ENCODE results near the gene PAXX. TPM values are rescaled to one million over a fixed set of nuclear protein-coding genes. Genes with fewer than 3 reads are reported as not detected.

Gene PAXX
- total RNA-seq, 1 experiment from 2014 or later = 32.0 TPM

GRCh38 chr9:136980669-136981478, 11.3 kb upstream of the PAXX start:
- no peak for DNase-seq (ENCODE audit: low spot score)

DNA sequence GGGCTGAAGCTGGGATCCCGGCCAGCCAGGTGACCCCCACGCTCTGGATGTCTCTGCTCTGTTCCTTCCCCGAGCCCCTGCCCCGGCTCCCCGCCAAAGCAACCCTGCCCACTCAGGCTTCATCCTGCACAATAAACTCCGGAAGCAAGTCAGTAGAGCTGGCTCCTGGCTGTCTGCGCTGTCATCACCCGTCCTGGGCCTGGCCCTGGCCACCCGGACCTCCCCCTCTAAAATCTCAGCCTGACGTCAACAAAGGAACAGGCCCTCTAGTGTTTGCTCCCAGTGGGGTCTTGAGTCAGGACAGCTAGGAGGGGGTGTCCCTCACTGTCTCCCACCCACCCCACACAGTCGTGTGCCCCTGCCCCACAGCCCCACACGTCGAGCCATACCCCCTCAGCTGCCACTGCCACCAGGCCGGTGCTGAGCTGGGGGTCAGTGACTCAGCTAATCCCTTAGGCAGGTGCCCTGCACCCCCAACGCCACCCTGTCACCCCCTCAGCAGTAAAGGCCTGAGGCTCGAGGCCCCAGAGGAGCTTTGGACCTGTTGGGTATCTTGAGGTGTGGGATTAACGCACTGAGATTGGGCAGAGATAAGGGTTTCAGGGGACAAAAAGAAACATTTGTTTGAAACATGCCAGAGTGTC, 10.5 kb upstream of the PAXX start:
- DNase-seq (ENCODE audit: low spot score) = no peak

DNA sequence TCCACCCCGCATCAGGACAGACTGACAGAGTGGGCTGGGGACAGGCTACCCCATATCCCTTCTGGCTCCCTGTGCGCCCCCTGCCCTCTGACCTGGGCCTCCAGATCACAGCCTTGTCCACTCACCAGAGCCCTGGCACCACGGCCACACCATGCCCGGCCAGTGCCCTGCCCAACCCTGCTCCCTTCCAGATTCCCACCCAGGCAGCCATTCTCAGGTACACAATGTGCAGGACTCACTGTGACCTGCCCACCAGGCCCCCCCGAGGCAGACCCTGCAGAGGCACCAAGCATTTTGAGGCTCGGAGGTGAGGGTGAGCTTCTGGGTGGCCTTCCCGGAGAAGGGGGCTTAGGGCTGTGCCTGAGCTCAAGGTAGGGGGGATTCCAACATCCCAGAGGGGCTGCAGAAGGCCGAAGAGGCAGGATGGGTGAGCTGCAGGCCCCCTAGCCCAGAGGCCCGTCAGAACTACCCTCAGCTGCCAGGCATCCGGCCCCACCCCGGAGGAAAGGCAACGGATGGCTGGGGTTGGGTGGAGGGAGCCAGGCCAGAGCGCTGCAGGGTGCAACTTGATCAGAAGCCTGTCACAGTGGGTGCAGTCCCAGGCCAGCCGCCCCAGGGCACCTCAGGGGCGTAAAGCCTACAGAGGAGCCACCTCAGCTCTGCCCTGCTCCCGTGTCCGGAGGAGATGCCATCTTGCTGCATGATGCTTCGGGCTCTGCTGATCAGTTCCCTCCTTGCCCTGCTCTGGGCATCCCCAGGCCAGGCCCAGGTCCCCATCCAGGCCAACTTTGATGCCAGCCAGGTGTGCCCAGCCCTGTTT, 9.8 kb upstream of the PAXX start, which contains the start of gene LCNL1:
Gene LCNL1, plus strand, starts transcription at position 762 of the 820 bp plus-strand sequence. CDS start 594 bp downstream, outside the sequence.
- no peak for DNase-seq (ENCODE audit: low spot score)

GRCh38 chr9:136983167-136983566, 9.1 kb upstream of the PAXX start:
- DNase-seq (ENCODE audit: low spot score) = no peak

DNA sequence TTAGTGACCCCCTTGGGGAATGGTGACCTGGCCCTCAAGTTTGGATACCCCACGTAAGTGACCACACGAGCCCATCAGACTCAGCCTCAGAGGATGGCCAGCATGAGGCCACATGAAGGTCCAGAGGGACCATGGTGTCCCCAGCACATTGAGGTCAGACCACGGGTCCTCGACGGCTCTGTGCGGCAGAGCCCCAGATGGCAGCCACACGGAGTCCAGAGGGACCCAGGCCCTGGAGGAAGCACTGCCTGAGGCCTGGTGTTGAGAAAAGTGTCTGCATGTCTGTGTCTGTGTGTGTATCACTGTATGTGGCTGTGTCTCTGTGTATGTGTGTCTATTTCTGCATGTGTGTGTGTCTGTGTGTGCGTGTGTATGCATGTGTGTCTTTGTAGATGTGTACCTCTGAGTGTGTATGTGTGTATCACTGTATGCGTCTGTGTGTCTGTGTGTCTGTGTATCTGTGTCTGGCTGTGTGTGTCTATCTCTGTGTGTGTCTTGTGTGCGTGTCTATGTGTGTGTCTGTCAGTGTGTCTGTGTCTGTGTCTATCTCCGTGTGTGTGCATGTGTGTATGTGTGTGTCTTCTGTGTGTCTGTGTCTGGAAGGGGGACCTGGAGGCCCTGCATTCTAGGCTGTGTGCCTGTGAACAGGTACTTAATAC, 8.4 kb upstream of the PAXX start:
- DNase-seq (ENCODE audit: low spot score) = no peak

- DNase-seq (ENCODE audit: low spot score) = no peak
These were observed 7.7 kb upstream of the PAXX start for GRCh38 chr9:136984464-136985026.

- DNase-seq (ENCODE audit: low spot score) = no peak
These were observed 7.1 kb upstream of the PAXX start for GRCh38 chr9:136985027-136985602.

DNA sequence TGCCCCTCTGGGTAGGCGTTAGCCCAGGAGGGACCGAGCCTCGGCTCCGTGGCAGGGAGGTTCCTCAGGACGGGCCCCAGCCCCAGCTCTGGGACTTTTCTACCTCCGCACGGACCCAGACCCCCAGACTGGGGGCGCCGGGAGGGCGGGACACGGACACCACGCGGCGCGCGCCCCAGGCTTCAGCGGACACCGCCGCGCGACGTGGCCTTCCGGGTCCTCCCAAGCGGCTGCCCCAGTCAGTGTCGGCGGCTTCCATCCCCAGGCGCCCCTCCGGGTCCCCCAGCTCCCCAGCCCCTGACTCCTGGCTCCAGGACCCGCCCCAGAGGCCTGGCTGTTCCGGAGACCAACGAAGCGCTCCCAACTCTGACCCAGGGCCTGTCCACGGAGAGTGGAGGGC, 6.4 kb upstream of the PAXX start:
- no peak for DNase-seq (ENCODE audit: low spot score)

DNA sequence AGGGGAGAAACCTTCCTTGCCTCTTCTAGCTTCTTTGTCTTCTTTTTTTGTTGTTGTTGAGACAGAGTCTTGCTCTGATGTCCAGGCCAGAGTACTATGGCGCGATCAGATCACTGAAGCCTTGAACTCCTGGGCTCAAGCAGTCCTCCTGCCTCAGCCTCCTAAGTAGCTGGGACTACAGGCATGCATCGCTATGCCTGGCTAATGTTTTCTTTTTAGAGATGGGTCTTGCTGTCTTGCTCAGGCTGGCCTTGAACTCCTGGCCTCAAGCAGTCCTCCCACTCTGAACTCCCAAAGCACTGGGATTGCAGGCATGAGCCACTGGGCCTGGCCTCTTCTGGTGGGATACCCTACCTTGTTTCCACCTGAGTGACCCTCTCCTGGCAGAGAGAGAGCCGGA, 3.4 kb upstream of the PAXX start:
- no peak for DNase-seq (ENCODE audit: low spot score)

GRCh38 chr9:136990242-136990911, 1.8 kb upstream of the PAXX start:
- DNase-seq (ENCODE audit: low spot score) = no peak

- DNase-seq (ENCODE audit: low spot score) = no peak
These were observed 672 bp downstream of the PAXX start for GRCh38 chr9:136992819-136993369.

DNA sequence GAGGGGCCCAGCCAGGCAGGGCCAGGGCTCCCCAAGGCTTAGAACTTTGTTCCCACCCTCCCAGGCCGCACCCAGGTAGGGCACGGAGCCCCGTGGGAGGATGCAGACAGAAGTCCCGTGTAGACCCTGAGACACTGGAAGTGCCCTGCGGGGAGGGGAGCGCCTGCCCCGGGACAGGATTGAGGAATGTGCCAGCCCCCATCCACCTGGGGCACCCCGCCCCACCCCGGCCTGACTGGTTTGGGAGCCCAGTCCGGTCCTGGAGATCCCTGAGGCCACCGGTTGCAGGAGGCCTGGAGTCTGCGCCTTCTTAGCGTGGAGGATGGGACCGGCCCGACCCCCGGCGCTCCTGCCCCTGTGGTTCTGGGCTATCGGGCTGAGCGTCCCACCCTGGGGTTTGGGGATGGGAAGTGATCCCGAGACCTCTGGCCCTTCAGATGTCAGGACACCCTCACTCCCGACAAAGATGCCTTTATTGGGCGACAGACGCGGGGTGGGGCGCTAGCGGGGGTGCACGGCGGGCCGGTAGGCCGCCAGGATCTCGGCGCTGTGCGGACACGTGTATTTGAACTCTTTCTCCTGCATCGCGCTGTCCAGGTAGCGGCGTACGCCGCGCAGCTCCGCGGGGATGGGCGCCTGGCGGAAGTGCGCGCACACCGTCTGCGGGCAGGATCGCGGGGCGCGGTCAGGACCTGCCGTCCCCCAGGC, 2.1 kb downstream of the PAXX start:
- DNase-seq (ENCODE audit: low spot score) = no peak

GRCh38 chr9:136994888-136995230, 2.6 kb downstream of the PAXX start:
- no peak for DNase-seq (ENCODE audit: low spot score)

DNA sequence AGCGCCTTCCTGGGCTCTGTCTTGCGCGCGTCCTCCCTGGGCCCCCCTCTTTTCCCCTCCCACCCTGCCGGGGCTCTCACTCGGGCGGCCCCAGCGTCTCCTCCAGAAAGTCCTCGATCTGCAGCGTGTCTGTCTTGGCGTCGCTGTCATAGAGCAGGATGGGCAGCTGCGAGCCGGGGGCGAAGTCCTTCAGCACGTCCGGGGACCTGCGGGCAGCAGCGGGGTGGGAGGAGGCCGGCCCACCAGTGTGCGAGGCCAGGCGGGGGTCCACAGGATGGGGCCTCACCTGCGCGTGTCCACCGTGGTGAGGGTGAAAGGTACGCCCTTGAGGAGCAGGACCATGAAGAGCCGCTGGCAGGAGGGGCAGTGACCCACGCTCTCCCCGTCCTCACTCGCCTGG, 3.1 kb downstream of the PAXX start:
- no peak for DNase-seq (ENCODE audit: low spot score)

- DNase-seq (ENCODE audit: low spot score) = no peak
These were observed 3.6 kb downstream of the PAXX start for GRCh38 chr9:136995772-136996311.

- no peak for DNase-seq (ENCODE audit: low spot score)
These were observed 4.4 kb downstream of the PAXX start, which contains the start of gene CLIC3 for GRCh38 chr9:136996361-136997292. Gene CLIC3 (minus strand): TSS chr9:136996568. CDS start chr9:136996543, 25 bp downstream.

GRCh38 chr9:136997371-136997770, 5.1 kb downstream of the PAXX start:
- no peak for DNase-seq (ENCODE audit: low spot score)

GRCh38 chr9:136997830-136998234, 5.6 kb downstream of the PAXX start:
- no peak for DNase-seq (ENCODE audit: low spot score)
